ENCODE data around the gene ALPL. TPM values are rescaled to one million over a fixed set of nuclear protein-coding genes. Genes with fewer than 3 reads are reported as not detected.

Gene ALPL
- total and polyA plus RNA-seq, 4 donors = 3.3 to 93.1 (median 40.7) TPM

GRCh38 chr1:21570885-21571284 lies 61.7 kb downstream of the ALPL start:
- no peak overlapping the region for H3K9ac ChIP-seq (ENCODE audit: low read depth in 1 of 2, low read length in 2 of 2)
- no peaks in the 10 kb centered on the region for H3K27me3 ChIP-seq (ENCODE audit: control insufficient read depth in 4 of 4, insufficient read depth in 4 of 4, low read length in 3 of 4)
- no peaks in the 10 kb centered on the region for H3K9me3 ChIP-seq (ENCODE audit: control insufficient read depth in 4 of 4, low read length in 3 of 4)
- DNase-seq (ENCODE audit: low spot score) = no peak
- no peak overlapping the region for H3K27ac ChIP-seq (ENCODE audit: low read depth in 1 of 2, low read length in 2 of 2)
- H3K4me3 ChIP-seq (ENCODE audit: low read depth in 1 of 3, low read length in 3 of 3) = no peak overlapping the region
- peaks cover 0 to 4% (median 1%) of the 10 kb centered on the region in 4 donors for H3K36me3 ChIP-seq (ENCODE audit: control insufficient read depth in 4 of 4, insufficient read depth in 3 of 4, low read depth in 1 of 4, low read length in 3 of 4)
- TF ChIP-seq, protein P1, sequence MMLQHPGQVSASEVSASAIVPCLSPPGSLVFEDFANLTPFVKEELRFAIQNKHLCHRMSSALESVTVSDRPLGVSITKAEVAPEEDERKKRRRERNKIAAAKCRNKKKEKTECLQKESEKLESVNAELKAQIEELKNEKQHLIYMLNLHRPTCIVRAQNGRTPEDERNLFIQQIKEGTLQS (IDR thresholded peaks at IDR 0.05) = no peak
- TF ChIP-seq HNF4G (IDR thresholded peaks at IDR 0.05) = no peak
- no peak for TF ChIP-seq JUND (IDR thresholded peaks at IDR 0.05)
- peaks cover 8 to 21% (median 11%) of the 10 kb centered on the region in 4 donors for H3K4me1 ChIP-seq (ENCODE audit: control insufficient read depth in 4 of 4, insufficient read depth in 4 of 4, low read length in 3 of 4)
- WGBS = 95% methylated on average over 4 of the region's 4 CpGs

- H3K4me3 ChIP-seq (ENCODE audit: low read depth in 1 of 3, low read length in 3 of 3) = no peak overlapping the region
- H3K9me3 ChIP-seq (ENCODE audit: control insufficient read depth in 4 of 4, low read length in 3 of 4) = no peaks in the 10 kb centered on the region
- WGBS = 90% methylated on average over 6 of the region's 6 CpGs
- TF ChIP-seq, protein P2, sequence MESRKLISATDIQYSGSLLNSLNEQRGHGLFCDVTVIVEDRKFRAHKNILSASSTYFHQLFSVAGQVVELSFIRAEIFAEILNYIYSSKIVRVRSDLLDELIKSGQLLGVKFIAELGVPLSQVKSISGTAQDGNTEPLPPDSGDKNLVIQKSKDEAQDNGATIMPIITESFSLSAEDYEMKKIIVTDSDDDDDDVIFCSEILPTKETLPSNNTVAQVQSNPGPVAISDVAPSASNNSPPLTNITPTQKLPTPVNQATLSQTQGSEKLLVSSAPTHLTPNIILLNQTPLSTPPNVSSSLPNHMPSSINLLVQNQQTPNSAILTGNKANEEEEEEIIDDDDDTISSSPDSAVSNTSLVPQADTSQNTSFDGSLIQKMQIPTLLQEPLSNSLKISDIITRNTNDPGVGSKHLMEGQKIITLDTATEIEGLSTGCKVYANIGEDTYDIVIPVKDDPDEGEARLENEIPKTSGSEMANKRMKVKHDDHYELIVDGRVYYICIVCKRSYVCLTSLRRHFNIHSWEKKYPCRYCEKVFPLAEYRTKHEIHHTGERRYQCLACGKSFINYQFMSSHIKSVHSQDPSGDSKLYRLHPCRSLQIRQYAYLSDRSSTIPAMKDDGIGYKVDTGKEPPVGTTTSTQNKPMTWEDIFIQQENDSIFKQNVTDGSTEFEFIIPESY (IDR thresholded peaks at IDR 0.05) = no peak
- no peak for TF ChIP-seq GABPA (IDR thresholded peaks at IDR 0.05 in 1 of 2, conservative IDR thresholded peaks at IDR 0.05 in 1 of 2)
- no peak for TF ChIP-seq YY1 (IDR thresholded peaks at IDR 0.05)
- TF ChIP-seq NR2F2 (IDR thresholded peaks at IDR 0.05) = no peak
- no peak overlapping the region for H3K27ac ChIP-seq (ENCODE audit: low read depth in 1 of 2, low read length in 2 of 2)
- H3K27me3 ChIP-seq (ENCODE audit: control insufficient read depth in 4 of 4, insufficient read depth in 4 of 4, low read length in 3 of 4) = no peaks in the 10 kb centered on the region
- no peak for DNase-seq (ENCODE audit: low spot score)
- H3K4me1 ChIP-seq (ENCODE audit: control insufficient read depth in 4 of 4, insufficient read depth in 4 of 4, low read length in 3 of 4) = peaks cover 8 to 21% (median 11%) of the 10 kb centered on the region in 4 donors
- peaks cover 0 to 4% (median 1%) of the 10 kb centered on the region in 4 donors for H3K36me3 ChIP-seq (ENCODE audit: control insufficient read depth in 4 of 4, insufficient read depth in 3 of 4, low read depth in 1 of 4, low read length in 3 of 4)
- no peak overlapping the region for H3K9ac ChIP-seq (ENCODE audit: low read depth in 1 of 2, low read length in 2 of 2)
Measured at GRCh38 chr1:21572221-21572620, 63.0 kb downstream of the ALPL start.

DNA sequence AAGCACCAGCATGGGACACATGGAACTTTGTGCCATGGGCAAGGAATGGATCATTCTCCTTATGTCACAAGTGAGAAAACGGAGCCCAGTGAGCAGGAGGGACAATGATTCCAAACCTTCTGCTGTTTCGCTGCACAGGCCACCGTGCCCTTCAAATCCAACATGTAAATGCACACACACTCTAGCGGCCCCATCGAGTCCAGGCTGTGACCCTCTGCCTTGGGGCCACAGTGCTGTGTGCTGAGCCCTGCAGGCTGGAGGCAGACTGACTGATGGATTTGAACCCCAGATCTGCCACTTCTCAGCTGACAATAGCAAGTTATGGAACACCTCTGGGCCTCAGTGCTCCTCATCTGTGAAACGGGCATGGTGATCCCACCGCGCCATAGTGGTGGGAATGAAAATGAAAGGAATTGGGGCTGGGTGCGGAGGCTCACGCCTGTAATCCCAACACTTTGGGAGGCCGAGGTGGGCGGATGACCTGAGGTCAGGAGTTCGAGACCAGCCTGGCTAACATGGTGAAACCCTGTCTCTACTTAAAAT lies 63.6 kb downstream of the ALPL start:
- no peaks in the 10 kb centered on the region for H3K27me3 ChIP-seq (ENCODE audit: control insufficient read depth in 4 of 4, insufficient read depth in 4 of 4, low read length in 3 of 4)
- H3K9ac ChIP-seq (ENCODE audit: low read depth in 1 of 2, low read length in 2 of 2) = no peak overlapping the region
- H3K27ac ChIP-seq (ENCODE audit: low read depth in 1 of 2, low read length in 2 of 2) = no peak overlapping the region
- no peak overlapping the region for H3K4me3 ChIP-seq (ENCODE audit: low read depth in 1 of 3, low read length in 3 of 3)
- DNase-seq (ENCODE audit: low spot score) = no peak
- peaks cover 8 to 21% (median 11%) of the 10 kb centered on the region in 4 donors for H3K4me1 ChIP-seq (ENCODE audit: control insufficient read depth in 4 of 4, insufficient read depth in 4 of 4, low read length in 3 of 4)
- no peak for TF ChIP-seq YY1 (IDR thresholded peaks at IDR 0.05)
- no peak for TF ChIP-seq CTCF (IDR thresholded peaks at IDR 0.05; ENCODE audit: low read depth, low read length, missing input control)
- no peak for TF ChIP-seq RXRA (IDR thresholded peaks at IDR 0.05)
- TF ChIP-seq FOXA2 (IDR thresholded peaks at IDR 0.05) = no peak
- no peak for TF ChIP-seq EGR1 (IDR thresholded peaks at IDR 0.05; ENCODE audit: low read depth in 2 of 2)
- TF ChIP-seq HNF4A (conservative IDR thresholded peaks at IDR 0.05) = no peak
- TF ChIP-seq HNF4G (IDR thresholded peaks at IDR 0.05) = no peak
- no peak for TF ChIP-seq MAX (IDR thresholded peaks at IDR 0.05)
- TF ChIP-seq GABPA (IDR thresholded peaks at IDR 0.05 in 1 of 2, conservative IDR thresholded peaks at IDR 0.05 in 1 of 2) = no peak
- no peak for TF ChIP-seq RAD21 (IDR thresholded peaks at IDR 0.05)
- TF ChIP-seq, protein P2 (IDR thresholded peaks at IDR 0.05) = no peak
- no peak for TF ChIP-seq REST (IDR thresholded peaks at IDR 0.05)
- no peak for TF ChIP-seq FOXA1 (IDR thresholded peaks at IDR 0.05)
- TF ChIP-seq, protein P1 (IDR thresholded peaks at IDR 0.05) = no peak
- no peak for TF ChIP-seq TAF1 (conservative IDR thresholded peaks at IDR 0.05)
- TF ChIP-seq JUND (IDR thresholded peaks at IDR 0.05) = no peak
- no peaks in the 10 kb centered on the region for H3K9me3 ChIP-seq (ENCODE audit: control insufficient read depth in 4 of 4, low read length in 3 of 4)
- 96% methylated on average over 13 of the region's 13 CpGs for WGBS
- H3K36me3 ChIP-seq (ENCODE audit: control insufficient read depth in 4 of 4, insufficient read depth in 3 of 4, low read depth in 1 of 4, low read length in 3 of 4) = peaks cover 0 to 4% (median 1%) of the 10 kb centered on the region in 4 donors

Data from liver (tissue), 9 donors.